ENCODE results near the gene IL1RAPL1.

The IL1RAPL1 gene

GRCh38 chrX:29880977-29881376, 1293.7 kb downstream of the IL1RAPL1 start:
- DNase-seq (ENCODE audit: low read depth in 2 of 2): no peak

DNA sequence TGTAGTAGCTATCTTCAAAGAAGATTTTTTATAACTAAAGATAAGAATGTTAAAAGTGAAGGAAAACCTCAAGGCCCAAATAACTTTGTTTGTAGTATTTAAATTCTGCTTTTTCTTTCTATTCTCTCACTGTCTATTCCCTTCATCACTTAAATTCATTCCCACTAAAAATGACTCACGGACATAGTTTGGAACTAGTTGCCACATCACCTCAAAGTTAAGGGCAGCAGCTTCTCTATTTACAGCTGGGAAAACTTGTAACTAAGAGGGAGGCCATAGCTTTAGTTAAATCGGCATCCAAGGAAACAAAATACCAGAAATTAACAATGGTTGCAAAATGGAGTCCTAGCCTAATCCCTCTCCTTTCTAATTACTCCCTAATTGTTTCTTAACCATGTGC, 1302.8 kb downstream of the IL1RAPL1 start:
- DNase-seq (ENCODE audit: low read depth in 2 of 2): no peak

GRCh38 chrX:29890646-29891200, 1303.5 kb downstream of the IL1RAPL1 start:
- no peak for DNase-seq (ENCODE audit: low read depth in 2 of 2)

GRCh38 chrX:29902004-29902403, 1314.8 kb downstream of the IL1RAPL1 start:
- DNase-seq (ENCODE audit: low read depth in 2 of 2): no peak

DNA sequence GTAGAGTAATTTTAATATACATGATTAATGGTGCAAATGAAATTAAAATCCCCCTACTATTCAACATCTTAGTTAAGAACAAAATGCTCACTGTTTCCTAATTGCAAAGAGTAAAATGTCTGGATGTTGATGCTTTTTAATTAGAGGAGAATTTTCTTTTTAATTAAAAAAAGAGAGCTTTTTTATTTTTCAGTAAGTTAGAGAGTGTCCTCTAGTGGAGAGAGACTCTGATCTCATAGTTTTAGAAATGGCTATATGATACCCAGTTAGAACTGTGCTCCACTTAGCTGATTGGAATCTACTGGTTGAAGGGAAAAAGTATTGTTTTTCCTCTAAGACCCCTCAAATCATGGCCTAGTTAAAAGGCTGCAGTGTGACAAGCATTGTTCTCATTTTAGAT, 1316.1 kb downstream of the IL1RAPL1 start:
- no peak for DNase-seq (ENCODE audit: low read depth in 2 of 2)

- DNase-seq (ENCODE audit: low read depth in 2 of 2): no peak
These were observed 1324.4 kb downstream of the IL1RAPL1 start for GRCh38 chrX:29911673-29912072.

DNA sequence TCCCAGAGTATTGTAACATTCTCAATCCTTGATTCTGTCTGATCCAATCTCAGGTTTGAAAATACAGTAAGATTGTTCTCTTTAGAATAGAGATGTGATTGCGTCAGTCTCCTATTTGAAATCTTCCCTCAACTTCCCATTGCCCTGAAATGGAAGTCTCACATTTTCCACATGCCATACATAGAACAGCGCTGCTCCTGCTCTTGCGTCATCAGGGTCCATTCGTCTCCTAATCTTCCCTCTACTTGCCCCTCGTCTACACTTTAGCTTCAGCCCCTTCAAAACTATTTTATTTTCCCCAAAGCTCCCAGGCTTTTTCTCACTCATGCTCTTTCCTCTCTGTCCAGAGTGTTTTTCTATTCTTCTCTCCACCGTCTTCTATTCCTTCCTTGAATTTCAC, 1326.4 kb downstream of the IL1RAPL1 start:
- no peak for DNase-seq (ENCODE audit: low read depth in 2 of 2)

- DNase-seq (ENCODE audit: low read depth in 2 of 2): no peak
These were observed 1335.4 kb downstream of the IL1RAPL1 start for GRCh38 chrX:29922607-29923006.

DNA sequence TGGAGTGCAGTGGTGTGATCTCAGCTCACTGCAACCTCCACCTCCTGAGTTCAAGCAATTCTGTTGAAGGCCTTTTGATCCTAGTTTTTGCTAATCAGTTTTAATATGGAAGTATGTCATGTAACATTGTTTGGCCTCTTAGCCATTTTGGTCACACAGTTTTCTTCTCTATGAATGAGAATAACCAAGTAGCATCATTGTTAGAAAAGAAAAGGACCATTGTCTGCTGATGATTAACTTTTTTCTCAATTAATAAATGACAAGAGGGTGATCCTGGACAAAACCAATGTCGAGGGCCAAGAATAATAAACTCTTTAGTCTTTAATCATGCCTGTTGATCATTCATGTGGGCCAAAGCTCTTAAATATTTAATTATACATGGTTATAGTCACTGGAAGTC, 1338.8 kb downstream of the IL1RAPL1 start:
- no peak for DNase-seq (ENCODE audit: low read depth in 2 of 2)

DNA sequence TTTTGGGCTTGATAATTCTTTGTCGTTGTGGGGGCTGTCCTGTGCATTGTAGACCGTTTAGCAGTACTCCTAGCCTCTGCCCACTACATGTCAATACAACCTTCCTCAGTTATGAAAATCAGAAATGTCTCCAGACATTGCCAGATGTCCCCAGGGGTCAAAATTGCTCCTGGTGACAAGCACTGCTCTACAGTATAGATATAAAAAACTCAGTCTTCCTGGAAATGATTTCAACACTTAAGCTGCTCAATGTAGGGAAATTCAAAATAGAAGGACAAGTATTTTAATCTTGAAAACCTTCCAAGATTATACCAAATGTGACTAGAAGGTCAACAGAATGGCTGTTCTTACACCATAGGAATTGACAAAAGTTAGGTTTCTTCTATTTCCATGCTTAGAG, 1339.4 kb downstream of the IL1RAPL1 start:
- DNase-seq (ENCODE audit: low read depth in 2 of 2): no peak

DNA sequence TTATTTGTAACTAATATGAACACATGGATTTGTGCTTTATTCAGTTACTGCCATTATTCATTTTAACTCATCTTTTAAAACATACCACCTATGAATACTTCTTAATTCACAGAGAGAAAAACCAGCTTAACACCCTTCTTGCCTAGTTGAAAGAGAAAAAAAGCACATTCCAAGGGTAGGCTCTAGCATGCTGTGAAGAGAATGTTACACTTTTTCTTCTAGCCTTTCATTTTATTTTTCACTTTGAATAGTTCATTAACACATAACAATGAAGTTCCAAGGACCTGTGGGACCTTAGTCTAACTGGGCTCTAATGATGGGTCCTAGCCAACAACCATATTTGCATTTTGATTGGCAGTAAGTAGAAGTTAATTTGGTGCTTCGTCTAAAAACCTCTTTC, 1348.2 kb downstream of the IL1RAPL1 start:
- DNase-seq (ENCODE audit: low read depth in 2 of 2): no peak

- no peak for DNase-seq (ENCODE audit: low read depth in 2 of 2)
These were observed 1353.5 kb downstream of the IL1RAPL1 start for GRCh38 chrX:29940750-29941149.

GRCh38 chrX:29941287-29941686, 1354.0 kb downstream of the IL1RAPL1 start:
- no peak for DNase-seq (ENCODE audit: low read depth in 2 of 2)

DNA sequence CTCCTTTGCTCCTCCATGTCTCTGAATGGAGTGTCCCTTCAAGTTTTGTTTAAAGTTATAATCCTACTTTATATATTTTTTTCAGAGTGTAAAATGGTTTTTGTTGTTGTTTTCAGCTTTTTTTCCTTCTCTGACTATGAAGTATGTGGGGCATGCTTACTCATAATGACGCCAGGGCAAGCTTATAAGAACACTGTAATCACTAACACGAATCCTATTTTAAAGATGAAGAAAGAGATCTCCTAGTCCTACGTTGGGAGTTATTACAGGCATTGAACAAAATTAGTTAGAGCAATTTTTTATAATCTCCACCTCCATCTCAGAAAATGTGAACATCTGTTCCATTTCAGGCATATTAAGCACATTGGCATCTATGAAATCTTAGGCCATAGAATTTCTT, 1360.0 kb downstream of the IL1RAPL1 start:
- DNase-seq (ENCODE audit: low read depth in 2 of 2): no peak

GRCh38 chrX:29948653-29949052, 1361.4 kb downstream of the IL1RAPL1 start:
- no peak for DNase-seq (ENCODE audit: low read depth in 2 of 2)

GRCh38 chrX:29952016-29952415, 1364.8 kb downstream of the IL1RAPL1 start:
- no peak for DNase-seq (ENCODE audit: low read depth in 2 of 2)

GRCh38 chrX:29962061-29962460, 1374.8 kb downstream of the IL1RAPL1 start:
- no peak for DNase-seq (ENCODE audit: low read depth in 2 of 2)

- DNase-seq (ENCODE audit: low read depth in 2 of 2): no peak
These were observed 1378.4 kb downstream of the IL1RAPL1 start for GRCh38 chrX:29965634-29966033.

- no peak for DNase-seq (ENCODE audit: low read depth in 2 of 2)
These were observed 1404.8 kb downstream of the IL1RAPL1 start for GRCh38 chrX:29992083-29992482.

DNA sequence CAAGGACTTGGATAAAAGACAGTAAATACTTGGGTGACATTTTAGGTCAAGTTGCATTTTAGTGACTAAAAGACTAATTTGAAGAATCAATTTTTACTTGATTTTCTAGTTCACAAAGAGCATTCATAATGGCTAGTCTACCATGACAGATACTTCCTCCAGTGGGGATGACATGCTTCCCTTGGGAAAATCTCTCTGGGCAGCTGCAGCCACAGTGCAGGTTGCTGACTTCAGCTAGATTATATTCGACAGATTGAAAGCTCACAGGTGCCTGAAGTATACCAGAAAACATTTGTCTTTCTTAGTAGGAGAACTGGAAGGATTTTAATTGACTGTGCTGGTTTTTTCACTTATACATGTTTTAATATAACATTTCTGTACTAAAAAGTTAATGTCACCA, 1418.6 kb downstream of the IL1RAPL1 start:
- no peak for DNase-seq (ENCODE audit: low read depth in 2 of 2)
